T follicular helper cell (primary cell): ENCODE measurements around the gene SLIT2.

ENCODE experiments used
- DNase-seq: peaks from one replicate; pipeline ENCODE4 v3.0.0-alpha.2; 2020; ENCODE audit warnings: low read depth
- total RNA-seq, 2 experiments: gene quantifications; one replicate each; lab custom pipeline; 2026; lab: John Stamatoyannopoulos, UW

The SLIT2 gene, protein sequence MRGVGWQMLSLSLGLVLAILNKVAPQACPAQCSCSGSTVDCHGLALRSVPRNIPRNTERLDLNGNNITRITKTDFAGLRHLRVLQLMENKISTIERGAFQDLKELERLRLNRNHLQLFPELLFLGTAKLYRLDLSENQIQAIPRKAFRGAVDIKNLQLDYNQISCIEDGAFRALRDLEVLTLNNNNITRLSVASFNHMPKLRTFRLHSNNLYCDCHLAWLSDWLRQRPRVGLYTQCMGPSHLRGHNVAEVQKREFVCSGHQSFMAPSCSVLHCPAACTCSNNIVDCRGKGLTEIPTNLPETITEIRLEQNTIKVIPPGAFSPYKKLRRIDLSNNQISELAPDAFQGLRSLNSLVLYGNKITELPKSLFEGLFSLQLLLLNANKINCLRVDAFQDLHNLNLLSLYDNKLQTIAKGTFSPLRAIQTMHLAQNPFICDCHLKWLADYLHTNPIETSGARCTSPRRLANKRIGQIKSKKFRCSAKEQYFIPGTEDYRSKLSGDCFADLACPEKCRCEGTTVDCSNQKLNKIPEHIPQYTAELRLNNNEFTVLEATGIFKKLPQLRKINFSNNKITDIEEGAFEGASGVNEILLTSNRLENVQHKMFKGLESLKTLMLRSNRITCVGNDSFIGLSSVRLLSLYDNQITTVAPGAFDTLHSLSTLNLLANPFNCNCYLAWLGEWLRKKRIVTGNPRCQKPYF (N-terminal part only)
- total RNA-seq = 0.42 to 0.70 reads per million in 2 experiments

DNA sequence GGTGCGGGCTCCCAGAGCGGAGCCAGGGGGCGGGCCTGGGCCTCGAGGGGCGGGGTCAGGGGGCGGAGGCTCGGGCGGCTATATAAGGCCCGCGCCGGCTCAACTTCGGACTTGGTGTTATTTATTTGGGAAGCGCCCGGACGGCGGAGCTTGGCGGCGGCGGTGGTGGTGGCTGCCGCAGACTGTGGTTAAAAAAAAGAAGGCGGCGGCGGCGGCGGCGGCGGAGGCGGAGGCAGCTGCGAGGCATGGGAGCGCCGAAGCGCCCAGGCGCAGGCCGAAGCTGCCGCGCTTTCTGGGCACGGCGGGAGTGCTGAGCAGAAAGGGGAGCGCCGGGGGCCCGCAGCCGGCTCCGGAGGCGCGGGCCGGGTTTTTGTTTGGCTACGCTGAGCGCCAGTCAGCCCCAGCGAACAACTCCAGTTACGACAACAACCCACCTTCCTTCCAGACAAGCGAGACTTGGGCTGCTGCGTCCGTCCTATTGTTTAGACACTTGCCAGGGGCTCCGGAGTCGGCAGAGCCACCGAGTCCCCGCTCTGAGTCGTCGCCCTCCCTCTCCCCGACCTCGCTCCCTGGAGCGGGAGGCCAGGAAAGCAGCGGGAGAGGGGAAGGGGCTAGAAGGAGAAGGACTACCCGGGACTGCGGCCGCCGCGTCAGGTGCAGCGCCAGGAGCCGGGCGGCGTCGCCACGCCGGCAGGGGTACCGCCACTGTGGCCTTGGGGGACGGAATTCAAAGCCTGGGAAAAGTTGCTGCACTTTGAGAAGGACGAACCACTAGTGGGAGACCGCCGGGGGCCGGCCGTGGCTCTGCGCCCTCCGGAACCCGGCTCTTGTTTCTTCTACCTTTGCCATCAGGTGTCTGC lies at the start of gene SLIT2:
Gene SLIT2, plus strand, starts transcription at position 110 of the 860 bp plus-strand sequence. CDS start 1,911 bp downstream, outside the sequence.
- DNase-seq = no peak

DNA sequence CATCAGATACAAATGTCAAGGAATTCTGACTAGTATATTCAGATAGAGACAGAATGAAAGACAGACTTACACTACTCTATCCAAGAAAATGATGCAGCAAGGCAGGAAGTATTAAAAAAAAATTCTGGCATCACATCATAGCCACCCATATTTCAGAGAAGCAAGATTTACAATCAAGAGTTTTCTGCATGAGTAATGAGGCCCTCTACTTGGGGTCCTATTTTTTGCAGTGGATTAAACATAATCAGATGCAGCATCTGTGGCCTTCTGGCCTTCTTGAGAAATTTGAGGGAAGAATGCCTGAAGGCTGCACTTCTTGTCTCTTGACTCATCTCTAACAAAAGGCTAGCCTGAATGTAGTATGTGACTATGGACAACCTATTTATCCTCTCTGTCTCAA lies 48.2 kb upstream of the SLIT2 start:
- no peak for DNase-seq

DNA sequence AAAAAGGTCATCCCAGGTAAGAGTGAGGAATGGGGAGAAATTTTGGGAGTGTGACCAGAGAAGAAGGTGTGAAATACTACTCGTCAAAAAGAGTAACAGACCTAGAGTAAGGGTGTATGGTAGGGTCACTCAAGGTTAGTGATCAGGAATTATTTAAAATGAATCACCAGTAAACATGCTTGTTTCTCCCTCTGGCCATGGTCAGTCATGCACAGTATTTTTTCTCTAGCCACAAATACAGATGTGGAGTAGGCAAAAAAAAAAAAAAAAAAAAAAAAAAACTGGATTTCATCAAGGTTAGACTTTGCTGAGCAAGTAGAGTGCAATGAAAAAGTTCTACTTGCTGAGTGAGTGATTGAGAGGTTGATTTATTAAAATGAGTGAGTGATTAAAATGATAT lies 34.2 kb upstream of the SLIT2 start:
- DNase-seq = no peak

DNA sequence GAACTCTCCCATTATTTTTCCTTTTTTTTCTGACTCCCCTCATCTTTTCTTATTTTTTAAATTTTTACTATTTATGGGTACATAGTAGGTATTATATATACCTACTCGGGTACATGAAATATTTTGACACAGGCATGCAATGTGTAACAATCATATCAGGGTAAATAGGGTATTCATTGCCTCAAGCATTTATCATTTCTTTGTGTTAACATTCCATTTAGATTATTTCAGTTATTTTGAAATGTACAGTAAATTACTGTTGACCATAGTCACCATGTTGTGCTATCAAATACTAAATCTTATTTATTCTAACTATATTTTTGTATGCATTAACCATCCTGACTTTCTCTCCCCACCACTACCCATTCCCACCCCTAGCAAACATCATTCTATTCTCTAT lies 33.8 kb upstream of the SLIT2 start:
- no peak for DNase-seq

DNA sequence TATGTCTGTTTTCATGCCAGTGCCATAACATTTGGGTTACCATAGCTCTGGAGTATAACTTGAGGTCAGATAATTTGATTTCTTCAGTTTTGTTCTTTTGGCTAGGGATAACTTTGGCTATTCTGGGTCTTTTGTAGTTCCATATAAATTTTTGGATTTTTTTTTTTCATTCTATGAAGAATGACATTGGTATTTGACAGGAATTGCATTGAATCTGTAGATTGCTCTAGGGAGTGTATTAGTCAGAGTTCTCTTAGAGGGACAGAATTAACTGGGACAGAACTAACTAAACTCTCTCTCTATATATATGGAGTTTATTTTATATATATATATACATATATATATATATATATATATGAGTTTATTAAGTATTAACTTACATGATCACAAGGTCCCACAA lies 32.2 kb upstream of the SLIT2 start:
- DNase-seq = no peak

DNA sequence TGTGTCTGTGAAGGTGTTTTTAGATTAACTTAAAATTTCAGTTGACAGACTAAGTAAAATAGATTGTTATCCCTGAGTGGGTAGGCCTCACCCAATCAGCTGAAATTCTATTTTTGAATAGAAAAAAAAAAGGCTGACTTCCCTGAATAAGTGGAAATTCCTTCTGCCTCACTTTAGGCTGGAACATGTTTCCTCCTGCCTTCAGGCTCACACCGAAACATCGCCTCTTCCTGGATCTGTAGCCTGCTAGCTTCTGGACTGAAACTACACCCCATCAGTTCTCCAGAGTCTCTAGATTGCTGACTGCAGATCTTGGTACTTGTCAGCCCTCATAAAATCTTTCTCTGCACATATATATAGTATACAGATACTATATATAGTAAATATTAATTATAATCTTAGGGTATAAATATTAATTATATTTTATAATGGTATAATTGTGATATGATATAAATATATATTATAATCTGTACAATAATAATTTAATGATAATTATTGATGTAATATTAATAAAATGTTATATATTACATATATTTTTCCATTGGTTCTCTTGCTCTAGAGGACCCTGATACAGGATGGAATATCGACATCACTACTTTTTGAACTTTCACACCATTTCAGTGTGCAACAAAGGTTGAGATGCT lies 13.7 kb upstream of the SLIT2 start:
- no peak for DNase-seq

DNA sequence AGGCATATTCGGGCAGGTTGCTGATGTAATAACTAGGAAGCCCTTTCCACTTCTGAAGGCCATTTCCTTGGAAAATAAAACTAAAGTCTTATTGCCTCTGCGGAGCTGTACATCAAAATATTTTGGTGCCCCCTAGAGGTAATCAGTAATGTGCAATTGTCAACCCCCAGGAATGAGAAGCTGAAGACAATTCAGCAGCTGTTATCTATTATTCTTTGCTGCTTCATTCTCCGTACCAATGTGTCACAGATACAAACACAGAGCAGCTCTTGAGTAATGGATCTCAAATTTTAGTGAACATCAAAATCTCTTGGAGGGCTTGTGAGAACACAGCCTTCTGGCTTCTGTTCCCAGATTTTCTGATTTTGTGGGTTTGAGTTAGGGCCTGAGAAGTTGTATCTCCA lies 3.5 kb upstream of the SLIT2 start:
- DNase-seq = no peak

DNA sequence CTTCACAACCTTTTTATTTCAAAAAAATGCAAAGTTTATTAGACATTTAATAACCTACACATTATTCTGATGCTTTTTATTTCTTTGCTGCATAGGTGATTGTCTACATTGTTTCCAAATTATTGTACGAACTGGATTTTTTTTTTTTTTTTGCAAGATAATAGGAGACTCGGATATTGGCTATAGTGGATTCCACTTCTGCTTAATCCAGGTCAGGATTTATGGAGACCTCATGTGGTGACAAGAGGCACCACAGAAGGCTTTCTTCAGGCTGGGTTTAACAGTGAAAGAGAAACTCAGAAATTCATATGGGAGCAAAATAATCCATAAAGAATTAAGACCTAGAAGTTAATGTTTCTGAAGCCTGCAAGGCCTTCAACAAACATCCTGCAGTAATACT lies 2.4 kb upstream of the SLIT2 start:
- DNase-seq = no peak

DNA sequence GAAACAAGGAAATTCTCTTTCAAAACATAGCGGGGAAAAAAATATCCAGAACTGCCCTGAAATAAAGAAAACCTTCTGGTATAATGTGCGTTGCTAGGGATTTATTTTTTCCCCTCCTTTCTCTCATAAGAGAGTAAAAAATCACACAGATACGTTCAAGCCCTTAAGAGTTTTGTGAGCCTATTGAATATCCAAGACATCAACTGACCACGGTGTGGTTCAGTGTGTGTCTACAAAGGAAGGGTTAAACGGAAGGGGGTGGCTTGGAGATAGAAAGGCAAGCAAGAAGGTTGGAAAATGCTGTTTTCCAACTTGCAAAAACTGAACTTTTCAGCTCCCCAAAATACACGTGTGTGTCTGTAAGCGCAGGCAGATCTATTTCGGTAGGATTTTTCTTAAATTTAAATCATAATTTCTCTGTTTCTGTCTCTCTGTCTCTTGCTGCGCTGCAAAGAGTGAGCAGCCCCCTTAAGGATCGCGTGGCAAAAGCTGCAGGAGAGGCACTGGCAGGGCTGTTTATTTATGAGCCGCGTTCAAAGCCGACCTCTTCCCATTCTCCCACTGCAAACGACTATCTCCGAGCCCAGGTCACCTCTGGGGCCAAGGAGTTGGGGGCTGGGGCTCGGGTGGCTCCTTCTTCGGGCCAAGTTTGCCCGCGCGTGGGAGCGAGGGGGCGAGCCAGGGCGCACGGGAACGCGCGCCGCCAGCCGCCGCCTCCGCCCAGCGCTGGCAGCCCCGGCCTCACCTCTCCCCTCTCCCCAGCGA lies 492 bp upstream of the SLIT2 start:
- no peak for DNase-seq

DNA sequence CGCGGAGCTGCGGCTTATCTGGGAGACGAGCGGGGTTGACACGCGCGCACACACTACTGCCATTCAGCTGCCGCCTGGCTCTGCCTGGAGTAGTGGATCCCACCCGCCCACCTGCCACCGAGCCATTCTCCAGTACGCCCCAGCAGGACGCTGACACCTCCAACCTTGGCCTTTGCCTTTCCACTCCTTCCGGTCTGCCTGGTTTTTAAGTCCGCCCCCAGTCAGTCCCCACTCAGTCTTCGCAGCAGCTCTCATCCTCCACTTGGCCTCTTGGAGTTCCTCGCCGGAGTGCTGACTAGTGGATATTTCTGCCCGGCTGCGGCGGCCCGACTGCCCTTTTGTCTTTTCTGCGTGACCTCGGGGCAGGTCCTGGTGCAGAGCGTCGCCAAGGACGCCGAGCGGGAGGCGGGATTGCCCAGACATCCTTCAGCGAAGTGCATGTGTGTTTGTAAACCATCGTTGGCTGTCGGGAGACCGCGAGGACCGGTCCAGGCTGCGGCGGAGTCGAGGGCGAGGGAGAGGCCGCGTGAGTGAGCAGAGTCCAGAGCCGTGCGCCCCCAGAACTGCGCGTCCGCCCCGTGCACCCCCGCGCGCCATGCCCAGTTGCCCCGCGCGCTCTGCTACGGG lies 1.1 kb downstream of the SLIT2 start:
- DNase-seq = no peak

DNA sequence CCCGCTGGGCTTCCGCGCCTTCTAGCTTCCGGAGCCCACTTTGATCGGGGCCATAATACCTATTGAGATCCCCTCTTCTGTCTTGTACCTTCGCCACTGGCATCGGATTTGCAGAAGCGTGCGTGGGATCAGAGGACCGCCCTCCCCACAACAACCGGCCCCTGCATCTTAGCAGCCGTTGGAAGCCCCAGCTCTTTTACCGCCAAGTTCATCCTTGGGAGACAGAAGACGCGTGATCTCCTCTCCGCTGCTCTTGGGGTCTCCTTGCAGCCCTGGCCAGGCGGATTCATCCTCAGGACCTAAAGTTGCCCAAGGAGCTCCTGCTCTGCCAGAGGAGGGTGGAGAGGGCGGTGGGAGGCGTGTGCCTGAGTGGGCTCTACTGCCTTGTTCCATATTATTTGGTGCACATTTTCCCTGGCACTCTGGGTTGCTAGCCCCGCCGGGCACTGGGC lies 1.6 kb downstream of the SLIT2 start:
- DNase-seq = no peak

DNA sequence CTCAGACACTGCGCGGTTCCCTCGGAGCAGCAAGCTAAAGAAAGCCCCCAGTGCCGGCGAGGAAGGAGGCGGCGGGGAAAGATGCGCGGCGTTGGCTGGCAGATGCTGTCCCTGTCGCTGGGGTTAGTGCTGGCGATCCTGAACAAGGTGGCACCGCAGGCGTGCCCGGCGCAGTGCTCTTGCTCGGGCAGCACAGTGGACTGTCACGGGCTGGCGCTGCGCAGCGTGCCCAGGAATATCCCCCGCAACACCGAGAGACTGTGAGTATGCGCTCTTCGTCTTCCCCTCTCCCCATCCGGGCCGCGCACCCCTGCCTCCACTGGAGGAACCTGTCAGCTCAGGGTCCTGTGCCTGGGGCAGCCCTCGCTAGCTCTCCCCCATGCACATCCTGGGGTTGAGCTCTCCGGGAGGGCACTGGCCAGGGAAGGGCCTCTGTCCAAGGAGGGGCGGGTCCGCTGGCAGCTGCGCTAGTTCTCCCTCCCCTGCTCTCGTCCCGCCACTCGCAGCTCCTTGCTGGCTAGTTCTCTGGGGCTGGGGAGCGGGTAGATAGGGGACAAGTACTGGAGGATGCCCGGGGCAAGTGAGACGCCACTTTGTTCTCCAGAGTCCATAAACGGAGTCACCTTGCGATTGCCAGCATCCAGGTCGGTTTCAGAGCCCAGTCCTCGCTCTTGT lies 2.2 kb downstream of the SLIT2 start:
- no peak for DNase-seq

DNA sequence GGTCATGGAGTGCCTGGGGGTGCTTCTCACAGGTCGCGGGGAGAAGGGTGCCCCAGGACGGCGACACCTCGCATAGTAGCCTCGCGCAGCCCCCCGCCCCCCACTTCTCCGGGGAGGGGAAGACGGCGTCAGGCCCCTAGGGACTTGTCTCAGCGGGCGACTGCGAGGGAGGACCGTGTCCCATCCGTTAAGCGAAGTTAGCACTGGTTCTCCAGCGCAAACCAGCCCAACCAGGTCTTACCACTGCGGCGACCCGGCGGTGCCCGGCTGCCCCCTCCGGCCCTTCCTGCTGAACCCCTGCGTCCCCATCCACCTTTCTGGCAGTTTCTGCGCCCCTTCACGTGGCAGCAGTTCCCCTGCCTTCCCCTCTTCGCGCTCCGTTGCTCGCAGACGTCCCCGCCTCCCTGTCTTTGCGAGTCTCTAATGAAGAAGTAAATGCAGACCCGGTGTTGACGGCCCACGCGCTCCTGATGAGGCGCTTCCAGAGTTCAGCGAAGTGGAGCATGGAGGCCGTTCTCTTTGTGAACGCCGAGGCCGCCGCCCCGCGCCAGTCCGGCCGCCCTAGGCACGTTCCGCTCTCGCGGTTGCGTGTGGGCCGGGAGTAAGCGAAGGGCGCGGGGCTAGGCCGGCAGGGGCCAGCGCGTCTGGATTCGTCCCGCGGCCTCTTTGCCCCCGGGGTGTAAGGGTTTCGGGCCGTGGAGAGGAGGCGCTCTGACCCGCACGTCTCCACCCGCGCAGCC lies 3.0 kb downstream of the SLIT2 start:
- DNase-seq = no peak

DNA sequence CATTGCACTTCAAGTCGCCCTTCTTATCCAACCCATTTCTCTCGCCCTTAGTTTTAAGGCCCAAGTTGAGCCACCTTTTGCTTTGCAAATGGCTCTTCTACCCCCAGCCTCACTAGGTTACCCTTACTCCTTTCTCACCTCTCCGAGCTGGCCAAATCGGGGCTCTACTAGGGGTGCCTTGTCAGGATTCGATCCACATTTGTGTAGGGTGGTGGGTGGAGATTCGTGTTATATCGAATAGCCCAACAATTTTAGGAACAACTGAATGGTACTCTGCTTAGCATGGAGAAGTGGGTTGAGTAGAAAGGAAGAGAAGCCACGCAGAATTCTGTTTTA lies 3.5 kb downstream of the SLIT2 start:
- DNase-seq = no peak

DNA sequence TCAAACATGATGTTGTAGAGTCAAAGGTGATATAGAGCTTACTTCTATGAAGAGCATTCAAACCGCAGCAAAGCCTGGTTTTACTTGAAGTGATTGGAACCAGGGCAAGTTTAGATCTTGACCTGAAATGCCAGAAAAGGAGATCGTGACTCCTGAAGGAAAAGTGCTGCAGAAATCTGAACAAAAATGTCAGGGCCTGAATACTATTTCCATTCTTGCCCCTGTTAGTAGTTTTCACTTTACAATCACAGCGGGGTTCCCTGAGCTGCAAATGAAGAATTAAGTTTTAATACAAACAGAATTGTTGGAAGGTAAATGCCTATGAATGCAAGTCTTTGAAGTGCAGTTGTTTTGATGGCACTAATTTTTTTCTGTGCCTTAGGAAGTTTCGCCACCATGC lies 4.1 kb downstream of the SLIT2 start:
- no peak for DNase-seq

DNA sequence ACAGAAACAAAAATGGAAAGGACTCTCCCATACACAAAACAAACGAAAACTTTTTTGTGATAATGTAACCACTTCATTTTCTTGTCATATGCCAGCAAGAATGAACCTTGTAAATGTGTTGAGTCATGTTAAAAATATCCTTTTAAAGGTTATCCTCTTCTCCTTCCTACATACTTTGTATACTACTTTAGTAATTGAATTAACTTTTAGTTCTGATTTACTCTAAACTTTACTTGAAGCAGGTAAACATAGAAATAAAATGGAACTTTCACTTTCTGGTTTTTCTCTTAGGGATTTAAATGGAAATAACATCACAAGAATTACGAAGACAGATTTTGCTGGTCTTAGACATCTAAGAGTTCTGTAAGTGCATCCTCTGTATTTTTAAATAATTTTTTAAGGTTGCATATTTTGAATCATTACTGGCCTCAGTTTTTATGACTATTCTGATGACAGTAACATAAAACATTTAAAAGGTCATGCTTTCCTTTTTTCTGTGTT lies 4.7 kb downstream of the SLIT2 start:
- DNase-seq = no peak

DNA sequence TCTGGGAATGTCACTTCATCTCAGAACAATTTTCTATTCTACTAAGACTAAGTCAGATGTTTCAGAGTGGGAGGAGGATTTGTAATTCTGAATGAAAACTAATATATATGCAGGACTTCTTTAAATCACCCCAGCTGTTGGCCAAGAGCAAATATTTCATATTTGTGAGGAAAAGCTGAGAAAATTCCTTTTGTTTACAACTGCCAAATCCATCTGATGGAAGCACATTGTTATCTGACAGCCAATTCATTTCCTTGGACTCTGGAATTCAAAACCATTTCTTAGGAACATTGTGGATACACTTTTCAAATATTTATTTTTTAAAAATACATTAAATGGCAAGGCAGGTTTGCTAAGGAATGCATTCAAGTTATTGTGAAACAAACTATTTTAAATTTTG lies 8.0 kb downstream of the SLIT2 start:
- DNase-seq = no peak

DNA sequence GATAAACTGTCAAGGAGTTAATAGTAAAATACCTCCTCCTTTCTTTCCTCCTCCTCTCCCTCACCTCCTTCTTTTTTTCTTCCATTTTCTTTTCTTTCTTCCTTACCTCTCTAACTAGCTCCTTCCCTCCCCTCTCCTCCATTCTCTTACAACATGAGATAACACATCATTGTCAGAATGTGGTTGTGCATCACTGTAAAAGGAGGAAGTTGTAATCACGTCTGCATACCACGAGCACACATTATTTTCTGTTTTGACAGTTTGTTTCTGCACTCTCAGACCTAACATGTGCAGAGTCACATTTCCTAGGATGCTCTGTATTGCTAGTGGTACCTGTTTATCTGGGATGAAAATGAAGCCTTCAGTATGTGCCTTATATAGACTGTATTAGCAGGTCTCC lies 9.1 kb downstream of the SLIT2 start:
- DNase-seq = no peak

DNA sequence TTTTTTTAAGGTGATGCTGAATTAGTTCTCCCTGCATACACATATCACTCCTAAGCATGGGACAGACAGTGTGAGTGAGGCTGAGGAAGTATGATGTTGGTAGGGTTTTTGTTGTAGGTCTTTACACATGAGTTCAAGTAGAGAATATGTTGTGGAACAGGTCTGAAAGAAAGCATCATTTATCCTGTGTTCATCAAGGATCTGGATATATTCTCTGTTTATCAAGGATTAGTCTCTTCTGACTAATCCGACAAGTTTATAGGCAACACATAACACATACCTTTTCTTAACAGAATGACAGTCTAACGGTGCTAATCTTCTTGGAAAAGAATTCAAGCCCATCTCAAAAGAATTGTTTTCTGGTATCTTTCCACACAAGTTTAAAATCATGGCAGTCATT lies 10.5 kb downstream of the SLIT2 start:
- DNase-seq = no peak
